ENCODE measurements around the gene ISLR.

ISLR gene

DNA sequence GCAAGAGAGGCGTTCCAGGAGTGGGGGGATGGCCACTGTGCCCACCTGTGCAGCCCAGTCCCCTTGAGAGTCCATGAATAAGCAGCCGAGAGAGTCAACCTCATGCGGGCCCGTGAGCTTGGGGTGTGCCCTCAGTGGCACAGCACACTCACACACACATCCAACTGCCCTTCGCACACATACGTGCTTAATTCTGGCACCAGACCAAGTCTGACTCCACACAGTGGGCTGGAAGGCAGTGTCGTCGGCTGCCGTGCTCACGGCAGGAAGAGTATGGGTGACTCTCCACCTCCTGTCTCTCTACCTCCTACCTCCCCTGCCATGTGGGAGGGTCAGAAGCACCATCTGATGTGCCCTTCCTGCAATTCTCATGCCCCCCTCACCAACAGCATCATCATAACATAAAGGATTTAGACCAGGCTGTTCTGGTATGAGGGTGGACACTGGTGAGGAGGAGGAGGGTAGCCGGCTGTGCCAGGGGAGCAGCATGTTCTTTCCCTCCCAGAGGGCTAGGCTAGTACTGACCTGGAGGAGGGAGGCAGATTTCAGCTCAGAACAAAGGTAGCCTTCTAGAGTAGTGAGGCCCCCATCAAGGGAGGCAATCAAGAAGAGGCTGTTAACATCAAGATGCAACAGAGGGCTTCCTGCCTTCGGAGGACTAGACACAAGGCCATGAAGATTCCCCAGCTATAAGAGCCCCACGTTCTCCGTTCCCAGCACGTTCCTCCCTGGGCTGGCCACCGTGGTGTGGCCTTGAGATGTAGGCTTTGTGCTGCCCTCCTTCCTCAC is 34.3 kb downstream of the ISLR start:
- Histone ChIP-seq H3K4me1 (ENCODE audit: control insufficient read depth, insufficient read depth, low read depth, low read length) (peaks cover 68% of the 10 kb centered on the region), H2AFZ (ENCODE audit: low read depth, low read length) (no peak overlapping the region), H3K9me3 (ENCODE audit: control insufficient read depth, low read length) (no peaks in the 10 kb centered on the region), H3K36me3 (ENCODE audit: control insufficient read depth in 1 of 2, insufficient read depth in 2 of 2, low read depth in 1 of 2, low read length in 2 of 2) (no peaks in the 10 kb centered on the region), H3K9ac (ENCODE audit: low read length) (no peak overlapping the region), H2AK5ac (ENCODE audit: low read length, severe bottlenecking) (peak overlapping the region; percentile 94), H3K4me2 (ENCODE audit: low read length, poor library complexity, severe bottlenecking) (no peak overlapping the region), H2BK15ac (ENCODE audit: low read depth, poor library complexity, severe bottlenecking) (peak overlapping the region; percentile 12), H3K23ac (ENCODE audit: low read length in 2 of 2) (no peak overlapping the region), H3K27ac (ENCODE audit: low read length, poor library complexity, severe bottlenecking) (peak overlapping the region; percentile 82), H4K8ac (ENCODE audit: low read length) (no peak overlapping the region), H2BK5ac (ENCODE audit: low read depth, low read length, poor library complexity, severe bottlenecking) (peak overlapping the region; percentile 48), H3K79me1 (replicated peaks; ENCODE audit: low read length, poor library complexity, severe bottlenecking) (no peaks in the 10 kb centered on the region), H3K4me3 (ENCODE audit: insufficient read depth in 1 of 2, low read depth in 1 of 2, low read length in 2 of 2) (no peak overlapping the region), H4K91ac (ENCODE audit: low read length) (peak overlapping the region; percentile 4), H3K14ac (ENCODE audit: low read length in 2 of 2) (no peak overlapping the region), H2BK120ac (ENCODE audit: low read depth, low read length) (no peak overlapping the region), H3K4ac (ENCODE audit: low read depth in 1 of 2, low read length in 2 of 2) (no peak overlapping the region), H3K18ac (ENCODE audit: low read depth in 1 of 2, low read length in 2 of 2) (peak overlapping the region; percentile 24 to 28), H3K27me3 (ENCODE audit: control insufficient read depth in 1 of 2, insufficient read depth in 1 of 2, low read length in 2 of 2) (peaks cover 0 to 21% of the 10 kb centered on the region in 2 experiments), H2BK12ac (ENCODE audit: low read length in 2 of 2) (peak overlapping the region in 1 of 2 experiments; percentile 59)
- DNase-seq, result no peak
- WGBS, result 91% methylated on average over 16 of the region's 16 CpGs

DNA sequence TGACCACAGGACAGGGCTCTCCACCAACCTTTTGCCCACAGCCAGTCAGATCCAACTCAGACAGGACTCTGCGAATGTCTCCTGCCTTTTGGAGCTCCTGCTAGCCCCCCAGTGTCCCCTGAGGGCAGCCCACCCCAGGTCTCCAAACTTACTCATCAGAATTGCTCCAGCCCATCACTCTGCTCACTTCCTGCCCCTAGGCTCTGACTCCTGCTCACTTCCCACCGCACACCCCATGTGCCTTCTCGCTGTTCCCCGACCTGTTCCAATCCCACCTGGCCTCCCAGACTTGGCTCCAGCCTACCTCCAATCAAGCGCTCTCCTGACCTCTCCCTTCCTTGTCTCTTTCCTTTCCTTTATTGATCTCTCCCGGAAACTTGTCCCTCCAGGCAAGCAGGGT is 35.0 kb downstream of the ISLR start:
- no peak for DNase-seq
- Histone ChIP-seq H3K4me2 (ENCODE audit: low read length, poor library complexity, severe bottlenecking) (no peak overlapping the region), H3K9me3 (ENCODE audit: control insufficient read depth, low read length) (no peaks in the 10 kb centered on the region), H2BK5ac (ENCODE audit: low read depth, low read length, poor library complexity, severe bottlenecking) (peak overlapping the region; percentile 76), H3K9ac (ENCODE audit: low read length) (no peak overlapping the region), H3K27ac (ENCODE audit: low read length, poor library complexity, severe bottlenecking) (peak overlapping the region; percentile 74), H3K36me3 (ENCODE audit: control insufficient read depth in 1 of 2, insufficient read depth in 2 of 2, low read depth in 1 of 2, low read length in 2 of 2) (no peaks in the 10 kb centered on the region), H4K8ac (ENCODE audit: low read length) (peak overlapping the region; percentile 30), H4K91ac (ENCODE audit: low read length) (peak overlapping the region; percentile 48), H3K18ac (ENCODE audit: low read depth in 1 of 2, low read length in 2 of 2) (peak overlapping the region; percentile 24 to 71), H2AFZ (ENCODE audit: low read depth, low read length) (no peak overlapping the region), H3K14ac (ENCODE audit: low read length in 2 of 2) (peak overlapping the region in 1 of 2 experiments; percentile 62), H3K23ac (ENCODE audit: low read length in 2 of 2) (no peak overlapping the region), H3K27me3 (ENCODE audit: control insufficient read depth in 1 of 2, insufficient read depth in 1 of 2, low read length in 2 of 2) (peaks cover 0 to 21% of the 10 kb centered on the region in 2 experiments), H2AK5ac (ENCODE audit: low read length, severe bottlenecking) (peak overlapping the region; percentile 94), H3K4ac (ENCODE audit: low read depth in 1 of 2, low read length in 2 of 2) (no peak overlapping the region), H2BK120ac (ENCODE audit: low read depth, low read length) (no peak overlapping the region), H3K79me1 (replicated peaks; ENCODE audit: low read length, poor library complexity, severe bottlenecking) (no peaks in the 10 kb centered on the region), H2BK12ac (ENCODE audit: low read length in 2 of 2) (peak overlapping the region in 1 of 2 experiments; percentile 59), H2BK15ac (ENCODE audit: low read depth, poor library complexity, severe bottlenecking) (peak overlapping the region; percentile 54), H3K4me1 (ENCODE audit: control insufficient read depth, insufficient read depth, low read depth, low read length) (peaks cover 63% of the 10 kb centered on the region), H3K4me3 (ENCODE audit: insufficient read depth in 1 of 2, low read depth in 1 of 2, low read length in 2 of 2) (no peak overlapping the region)
- 50% methylated on average over 5 of the region's 6 CpGs for WGBS

DNA sequence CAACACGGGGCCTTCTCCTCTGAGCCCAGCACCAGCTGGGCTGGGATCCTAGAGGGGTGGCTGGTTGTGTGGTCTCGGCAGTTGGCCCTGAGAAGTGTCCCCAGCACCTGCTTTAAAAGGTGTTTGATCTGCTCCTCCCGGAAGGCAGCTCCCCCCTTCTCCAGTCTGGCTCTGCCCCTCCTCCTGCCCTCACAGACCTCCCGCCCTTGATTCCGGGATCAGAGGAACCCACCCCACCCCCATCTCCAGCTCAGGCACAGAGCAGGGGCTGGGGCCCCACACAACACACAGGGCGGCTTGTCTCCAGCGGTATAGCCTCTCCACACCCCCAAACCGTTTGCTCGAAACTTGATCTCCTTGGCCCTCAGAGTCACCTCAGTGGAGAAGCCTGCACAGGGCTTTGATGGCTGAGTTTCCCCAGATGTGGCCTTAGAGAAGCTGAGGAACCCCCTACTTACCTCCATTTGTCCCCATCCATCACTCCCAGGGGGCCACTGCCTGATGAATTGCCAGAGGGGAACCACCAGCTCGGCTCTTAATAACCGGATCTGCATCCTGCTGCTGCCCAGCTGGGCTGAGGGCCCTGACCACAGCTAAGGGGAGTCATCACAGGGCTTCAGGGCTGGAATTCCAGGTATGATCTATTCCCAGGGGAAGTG is 35.5 kb downstream of the ISLR start:
- Histone ChIP-seq H2BK15ac (ENCODE audit: low read depth, poor library complexity, severe bottlenecking) (peak overlapping the region; percentile 54), H3K4me2 (ENCODE audit: low read length, poor library complexity, severe bottlenecking) (no peak overlapping the region), H3K4me1 (ENCODE audit: control insufficient read depth, insufficient read depth, low read depth, low read length) (peaks cover 62% of the 10 kb centered on the region), H3K4me3 (ENCODE audit: insufficient read depth in 1 of 2, low read depth in 1 of 2, low read length in 2 of 2) (no peak overlapping the region), H3K18ac (ENCODE audit: low read depth in 1 of 2, low read length in 2 of 2) (peak overlapping the region; percentile 24 to 71), H3K14ac (ENCODE audit: low read length in 2 of 2) (peak overlapping the region in 1 of 2 experiments; percentile 7), H3K79me1 (replicated peaks; ENCODE audit: low read length, poor library complexity, severe bottlenecking) (no peaks in the 10 kb centered on the region), H2AK5ac (ENCODE audit: low read length, severe bottlenecking) (peak overlapping the region; percentile 94), H3K23ac (ENCODE audit: low read length in 2 of 2) (no peak overlapping the region), H2BK120ac (ENCODE audit: low read depth, low read length) (no peak overlapping the region), H2BK12ac (ENCODE audit: low read length in 2 of 2) (peak overlapping the region in 1 of 2 experiments; percentile 59), H4K8ac (ENCODE audit: low read length) (peak overlapping the region; percentile 8), H2AFZ (ENCODE audit: low read depth, low read length) (no peak overlapping the region), H2BK5ac (ENCODE audit: low read depth, low read length, poor library complexity, severe bottlenecking) (peak overlapping the region; percentile 76), H3K4ac (ENCODE audit: low read depth in 1 of 2, low read length in 2 of 2) (peak overlapping the region in 1 of 2 experiments; percentile 16), H3K27me3 (ENCODE audit: control insufficient read depth in 1 of 2, insufficient read depth in 1 of 2, low read length in 2 of 2) (peaks cover 0 to 21% of the 10 kb centered on the region in 2 experiments), H3K36me3 (ENCODE audit: control insufficient read depth in 1 of 2, insufficient read depth in 2 of 2, low read depth in 1 of 2, low read length in 2 of 2) (no peaks in the 10 kb centered on the region), H3K27ac (ENCODE audit: low read length, poor library complexity, severe bottlenecking) (peak overlapping the region; percentile 74), H3K9me3 (ENCODE audit: control insufficient read depth, low read length) (no peaks in the 10 kb centered on the region), H3K9ac (ENCODE audit: low read length) (no peak overlapping the region), H4K91ac (ENCODE audit: low read length) (peak overlapping the region; percentile 48)
- 5% methylated on average over 10 of the region's 11 CpGs for WGBS
- peak; percentile 54 for DNase-seq

- H3K79me1 ChIP-seq (replicated peaks; ENCODE audit: low read length, poor library complexity, severe bottlenecking), result no peaks in the 10 kb centered on the region
- H3K36me3 ChIP-seq (ENCODE audit: control insufficient read depth in 1 of 2, insufficient read depth in 2 of 2, low read depth in 1 of 2, low read length in 2 of 2), result no peaks in the 10 kb centered on the region
- H3K14ac ChIP-seq (ENCODE audit: low read length in 2 of 2), result peak overlapping the region in 1 of 2 experiments; percentile 53
- no peak for DNase-seq
- no peak overlapping the region for H2AFZ ChIP-seq (ENCODE audit: low read depth, low read length)
- H4K91ac ChIP-seq (ENCODE audit: low read length), result no peak overlapping the region
- no peak overlapping the region for H2BK120ac ChIP-seq (ENCODE audit: low read depth, low read length)
- peaks cover 58% of the 10 kb centered on the region for H3K4me1 ChIP-seq (ENCODE audit: control insufficient read depth, insufficient read depth, low read depth, low read length)
- no peak overlapping the region for H2BK12ac ChIP-seq (ENCODE audit: low read length in 2 of 2)
- no peak overlapping the region for H2BK15ac ChIP-seq (ENCODE audit: low read depth, poor library complexity, severe bottlenecking)
- H2BK5ac ChIP-seq (ENCODE audit: low read depth, low read length, poor library complexity, severe bottlenecking), result no peak overlapping the region
- H3K18ac ChIP-seq (ENCODE audit: low read depth in 1 of 2, low read length in 2 of 2), result peak overlapping the region in 1 of 2 experiments; percentile 41
- no peak overlapping the region for H4K8ac ChIP-seq (ENCODE audit: low read length)
- H3K9ac ChIP-seq (ENCODE audit: low read length), result peak overlapping the region; percentile 73
- peak overlapping the region; percentile 74 for H3K27ac ChIP-seq (ENCODE audit: low read length, poor library complexity, severe bottlenecking)
- H3K4me3 ChIP-seq (ENCODE audit: insufficient read depth in 1 of 2, low read depth in 1 of 2, low read length in 2 of 2), result no peak overlapping the region
- H3K23ac ChIP-seq (ENCODE audit: low read length in 2 of 2), result no peak overlapping the region
- H3K27me3 ChIP-seq (ENCODE audit: control insufficient read depth in 1 of 2, insufficient read depth in 1 of 2, low read length in 2 of 2), result peaks cover 0 to 21% of the 10 kb centered on the region in 2 experiments
- WGBS, result 49% methylated on average over 3 of the region's 5 CpGs
- peak overlapping the region; percentile 11 for H2AK5ac ChIP-seq (ENCODE audit: low read length, severe bottlenecking)
- H3K9me3 ChIP-seq (ENCODE audit: control insufficient read depth, low read length), result no peaks in the 10 kb centered on the region
- no peak overlapping the region for H3K4ac ChIP-seq (ENCODE audit: low read depth in 1 of 2, low read length in 2 of 2)
- H3K4me2 ChIP-seq (ENCODE audit: low read length, poor library complexity, severe bottlenecking), result no peak overlapping the region
Measured at GRCh38 chr15:74209560-74209958, 36.0 kb downstream of the ISLR start.
